ENCODE data around the gene RRAS2.
"Not testable (repeated sequence)": the region's sequence is repeated elsewhere in the genome, so short reads cannot be mapped to it uniquely, and the experiment has no call there.

RRAS2 gene

GRCh38 chr11:14259186-14259784 is 99.7 kb downstream of the RRAS2 start:
- DNase-seq = no peak

- no peak for DNase-seq
Measured at GRCh38 chr11:14258221-14258935, 100.6 kb downstream of the RRAS2 start.

GRCh38 chr11:14255238-14255534 is 103.8 kb downstream of the RRAS2 start:
- DNase-seq = no peak

GRCh38 chr11:14254533-14255237 is 104.3 kb downstream of the RRAS2 start:
- no peak for DNase-seq

GRCh38 chr11:14253840-14254239 is 105.1 kb downstream of the RRAS2 start:
- no peak for DNase-seq

- DNase-seq = peak in 4 of 58 donors; percentile 5 to 51 (median 15)
Measured at GRCh38 chr11:14253421-14253820, 105.6 kb downstream of the RRAS2 start.

GRCh38 chr11:14252501-14252900 is 106.5 kb downstream of the RRAS2 start:
- DNase-seq = not testable (repeated sequence)

- no peak for DNase-seq
Measured at GRCh38 chr11:14251754-14252153, 107.2 kb downstream of the RRAS2 start.

- DNase-seq = peak in 49 of 58 donors; percentile 15 to 78 (median 50)
Measured at GRCh38 chr11:14249121-14249963, 109.6 kb downstream of the RRAS2 start.

GRCh38 chr11:14248580-14248981 is 110.4 kb downstream of the RRAS2 start:
- peak in 51 of 58 donors; percentile 12 to 90 (median 57) for DNase-seq

- no peak for DNase-seq
Measured at GRCh38 chr11:14245444-14245843, 113.5 kb downstream of the RRAS2 start.

GRCh38 chr11:14244926-14245325 is 114.1 kb downstream of the RRAS2 start:
- DNase-seq = no peak

GRCh38 chr11:14242733-14243132 is 116.2 kb downstream of the RRAS2 start:
- DNase-seq = no peak

GRCh38 chr11:14242187-14242586 is 116.8 kb downstream of the RRAS2 start:
- peak in 41 of 58 donors; percentile 13 to 79 (median 43) for DNase-seq

GRCh38 chr11:14240951-14241350 is 118.0 kb downstream of the RRAS2 start:
- DNase-seq = no peak

GRCh38 chr11:14240221-14240620 is 118.8 kb downstream of the RRAS2 start:
- DNase-seq = no peak

GRCh38 chr11:14237444-14237961 is 121.5 kb downstream of the RRAS2 start:
- peak in 16 of 58 donors; percentile 7 to 69 (median 40) for DNase-seq

- no peak for DNase-seq
Measured at GRCh38 chr11:14235701-14236100, 123.3 kb downstream of the RRAS2 start.

GRCh38 chr11:14234446-14234845 is 124.5 kb downstream of the RRAS2 start:
- DNase-seq = no peak

- DNase-seq = no peak
Measured at GRCh38 chr11:14232652-14233051, 126.3 kb downstream of the RRAS2 start.

- DNase-seq = no peak
Measured at GRCh38 chr11:14230407-14230806, 128.6 kb downstream of the RRAS2 start.

Measured in anterior cingulate cortex (tissue), 58 donors.